B cell (primary cell): Measurements from ENCODE around the gene HDDC2. TPM values are rescaled to one million over a fixed set of nuclear protein-coding genes. Genes with fewer than 3 reads are reported as not detected.

Experiments
- ATAC-seq: fragments of 200-7000 bp; cut with Tn5 transposase; one replicate; pipeline ENCODE4 v1.10.0; 2021; ENCODE audit warnings: low read depth, mild to moderate bottlenecking, moderate number of reproducible peaks, moderate library complexity
- CTCF ChIA-PET: fragments of 350-600 bp; sonication (Branson Sonifier 250); formaldehyde crosslinking; loops from one replicate; lab custom pipeline; 2021; ENCODE audit warnings: antibody characterized with exemption, inconsistent platforms; lab: Charles Lee
- POLR2A ChIA-PET: fragments of 350-600 bp; sonication (Branson Sonifier 250); formaldehyde crosslinking; loops from one replicate; lab custom pipeline; 2021; ENCODE audit warnings: antibody characterized with exemption; lab: Charles Lee
- DNase-seq: peaks from one replicate; pipeline ENCODE4 v3.0.0; 2013
- H2AFZ ChIP-seq: 2 replicates; pipeline ENCODE4 v1.6.1; 2012; ENCODE audit warnings: mild to moderate bottlenecking, low read depth, low read length; ENCODE audit not compliant: insufficient read depth, poor library complexity, severe bottlenecking
- H3K27ac ChIP-seq, 2 donors: 1 replicate in 1 of 2; 2 replicates in 1 of 2; pipeline ENCODE4 v1.5.1; 2012 to 2013; ENCODE audit warnings: low read length in 2 of 2, mild to moderate bottlenecking in 2 of 2, moderate library complexity in 1 of 2
- H3K27me3 ChIP-seq, 4 experiments: fragments of 200-600 bp in 1 of 4; sonication (generic) in 1 of 4; replicated peaks in 1 of 4; 1 replicate in 2 of 4; 2 replicates in 2 of 4; pipeline versions ENCODE4 v1.6.1 to v1.7.0; 2013 to 2016; ENCODE audit warnings: low read length in 3 of 4, mild to moderate bottlenecking in 2 of 4, mixed read lengths in 1 of 4, moderate library complexity in 1 of 4; ENCODE audit not compliant: insufficient read depth in 4 of 4, control insufficient read depth in 3 of 4; ENCODE audit errors: control extremely low read depth in 1 of 4
- H3K36me3 ChIP-seq, 2 experiments: replicated peaks in 1 of 2; 1 replicate in 1 of 2; 2 replicates in 1 of 2; pipeline versions ENCODE4 v1.6.1 to v1.7.1; 2013; ENCODE audit warnings: low read length in 1 of 2; ENCODE audit not compliant: insufficient read depth in 2 of 2, control insufficient read depth in 1 of 2; ENCODE audit errors: control extremely low read depth in 1 of 2, extremely low read depth in 1 of 2
- H3K4me1 ChIP-seq, 2 donors: fragments of 200-600 bp in 1 of 2; sonication (generic) in 1 of 2; 1 replicate in 1 of 2; 2 replicates in 1 of 2; pipeline versions ENCODE4 v1.5.1 to v1.6.1; 2013 to 2017; ENCODE audit warnings: low read length in 2 of 2; ENCODE audit not compliant: control insufficient read depth in 2 of 2, insufficient read depth in 2 of 2
- H3K4me2 ChIP-seq: replicated peaks from 2 replicates; pipeline ENCODE3; 2012; ENCODE audit warnings: mild to moderate bottlenecking, low read depth, low read length; ENCODE audit not compliant: poor library complexity, severe bottlenecking
- H3K4me3 ChIP-seq, 5 experiments: fragments of 200-600 bp in 1 of 5; sonication (generic) in 1 of 5; 1 replicate in 3 of 5; 2 replicates in 2 of 5; pipeline versions ENCODE4 v1.5.1 to v1.7.0; 2011 to 2016; ENCODE audit warnings: low read length in 4 of 5, mild to moderate bottlenecking in 4 of 5, low read depth in 2 of 5, control low read depth in 1 of 5, moderate library complexity in 1 of 5; ENCODE audit not compliant: insufficient read depth in 1 of 5; ENCODE audit errors: control extremely low read depth in 1 of 5, extremely low read depth in 1 of 5
- H3K79me2 ChIP-seq: fragments of 200-600 bp; sonication (generic); one replicate; pipeline ENCODE4 v1.6.0; 2016; ENCODE audit warnings: low read length; ENCODE audit not compliant: control insufficient read depth, insufficient read depth
- H3K9ac ChIP-seq: fragments of 200-600 bp; sonication (generic); 2 replicates; pipeline ENCODE4 v1.6.1; 2017; ENCODE audit warnings: mild to moderate bottlenecking, low read length, moderate library complexity
- H3K9me3 ChIP-seq, 3 donors: one replicate each; pipeline versions ENCODE4 v1.6.1 to v1.7.1; 2013; ENCODE audit warnings: low read length in 2 of 3; ENCODE audit not compliant: control insufficient read depth in 2 of 3, insufficient read depth in 1 of 3; ENCODE audit errors: control extremely low read depth in 1 of 3
- H4K20me1 ChIP-seq: 2 replicates; pipeline ENCODE4 v1.6.0; 2012; ENCODE audit warnings: mild to moderate bottlenecking, low read length; ENCODE audit not compliant: insufficient read depth, control insufficient read depth, poor library complexity, severe bottlenecking
- H3K27ac Mint-ChIP-seq: one replicate; pipeline ENCODE4 v1.8.0; 2021; ENCODE audit warnings: mixed read lengths
- H3K27me3 Mint-ChIP-seq: one replicate; pipeline ENCODE4 v1.8.0; 2021; ENCODE audit warnings: mixed read lengths
- H3K4me1 Mint-ChIP-seq: one replicate; pipeline ENCODE4 v1.8.0; 2021; ENCODE audit warnings: mixed read lengths
- H3K4me3 Mint-ChIP-seq: one replicate; pipeline ENCODE4 v1.8.0; 2021; ENCODE audit warnings: mixed read lengths
- H3K9me3 Mint-ChIP-seq: one replicate; pipeline ENCODE4 v1.8.0; 2022; ENCODE audit warnings: mixed read lengths; ENCODE audit not compliant: insufficient read depth
- CTCF ChIP-seq: fragments of 200-600 bp; IDR thresholded peaks from one replicate; pipeline ENCODE4 v1.8.0; 2022; ENCODE audit warnings: antibody characterized with exemption, mild to moderate bottlenecking
- EZH2 ChIP-seq: IDR thresholded peaks from 2 replicates; pipeline ENCODE4 v1.6.1; 2012; ENCODE audit warnings: borderline replicate concordance, low read depth, mild to moderate bottlenecking, moderate library complexity, low read length; ENCODE audit not compliant: insufficient read depth, poor library complexity, severe bottlenecking
- WGBS: methylation state at CpG from one replicate; pipeline ENCODE4 v1.1.5; 2013; ENCODE audit warnings: missing lambda C conversion rate; ENCODE audit not compliant: insufficient coverage; 5-methylcytosine and 5-hydroxymethylcytosine counted together
- intact Hi-C: fragments of 100-400 bp; cut with micrococcal nuclease; formaldehyde crosslinking; loops from one replicate; pipeline ENCODE4 v1.10.0; 2022
- polyA plus RNA-seq: library from polyadenylated mRNA; depleted of rRNA; stranded (reverse); fragments of >200 nt; gene quantifications from 2 replicates; pipeline ENCODE4 v1.2.3, GENCODE V29; 2012
- total RNA-seq, 2 donors: library from RNA; stranded (reverse); fragments of 120-200 nt in 1 of 2; gene quantifications; 1 replicate in 1 of 2; 2 replicates in 1 of 2; pipeline versions ENCODE4 v1.2.3 to v1.2.4, GENCODE V29; 2013 to 2022

Gene HDDC2
- total and polyA plus RNA-seq, 2 donors (not counting 1 experiment from before 2014, with no cell fraction given), result 31.6 to 37.6 TPM

- H3K4me2 ChIP-seq, result no peak overlapping the region
- no peak overlapping the region for H3K4me3 Mint-ChIP-seq
- no peaks in the 10 kb centered on the region for H3K36me3 ChIP-seq
- DNase-seq (no peak), ATAC-seq (no peak)
- no peak overlapping the region for H2AFZ ChIP-seq
- H3K4me3 ChIP-seq, result no peak overlapping the region
- H3K27me3 ChIP-seq, result peaks cover 0 to 5% (median 0%) of the 10 kb centered on the region in 4 experiments
- no peaks in the 10 kb centered on the region for H3K4me1 ChIP-seq
- H3K27me3 Mint-ChIP-seq, result peaks cover 36% of the 10 kb centered on the region
- intact Hi-C loops, result no loop called here
- POLR2A ChIA-PET, result no interaction called here
- no peak overlapping the region for H3K27ac ChIP-seq
- no peak overlapping the region for H3K27ac Mint-ChIP-seq
- no peaks in the 10 kb centered on the region for H3K9me3 ChIP-seq
- CTCF ChIA-PET, result interaction anchor here (0.9 to 1.3 kb wide), 2 partner anchors 10 to 20 kb away, joined by 3 read pairs; no protein-coding TSS in a partner anchor
- H4K20me1 ChIP-seq, result no peaks in the 10 kb centered on the region
- TF ChIP-seq CTCF, result no peak
- no peak for TF ChIP-seq EZH2
- no peak overlapping the region for H3K9ac ChIP-seq
- no peaks in the 10 kb centered on the region for H3K4me1 Mint-ChIP-seq
- H3K9me3 Mint-ChIP-seq, result no peaks in the 10 kb centered on the region
- no peaks in the 10 kb centered on the region for H3K79me2 ChIP-seq
- no CpG with 5 or more reads among the region's 1 CpG for WGBS
Observed at GRCh38 chr6:125332664-125333063, 30.9 kb upstream of the HDDC2 start.

- Histone ChIP-seq H3K27ac (no peak overlapping the region), H3K36me3 (no peaks in the 10 kb centered on the region), H3K4me2 (no peak overlapping the region), H3K9me3 (no peaks in the 10 kb centered on the region), H3K4me3 (no peak overlapping the region), H2AFZ (no peak overlapping the region), H3K27me3 (peaks cover 0 to 2% (median 0%) of the 10 kb centered on the region in 4 experiments), H3K4me1 (no peaks in the 10 kb centered on the region), H4K20me1 (no peaks in the 10 kb centered on the region), H3K79me2 (no peaks in the 10 kb centered on the region), H3K9ac (no peak overlapping the region)
- DNase-seq (no peak), ATAC-seq (no peak)
- no peaks in the 10 kb centered on the region for H3K9me3 Mint-ChIP-seq
- H3K27me3 Mint-ChIP-seq, result peaks cover 23% of the 10 kb centered on the region
- POLR2A ChIA-PET, result no interaction called here
- no peaks in the 10 kb centered on the region for H3K4me1 Mint-ChIP-seq
- no peak overlapping the region for H3K4me3 Mint-ChIP-seq
- no peak overlapping the region for H3K27ac Mint-ChIP-seq
- no CpG with 5 or more reads among the region's 2 CpGs for WGBS
- intact Hi-C loops, result no loop called here
- no peak for TF ChIP-seq EZH2
- CTCF ChIA-PET, result interaction anchor here (1.2 kb wide), 1 partner anchor 14 kb away, joined by 3 read pairs; no protein-coding TSS in a partner anchor
Observed at GRCh38 chr6:125325586-125325985, 23.8 kb upstream of the HDDC2 start.
